B cell (primary cell): ENCODE measurements around the gene CTDSP2. TPM values are rescaled to one million over a fixed set of nuclear protein-coding genes. Genes with fewer than 3 reads are reported as not detected.

Source experiments
- ATAC-seq: fragments of 200-7000 bp; cut with Tn5 transposase; one replicate; pipeline ENCODE4 v1.10.0; 2021; ENCODE audit warnings: low read depth, mild to moderate bottlenecking, moderate number of reproducible peaks, moderate library complexity
- CTCF ChIA-PET: fragments of 350-600 bp; sonication (Branson Sonifier 250); formaldehyde crosslinking; loops from one replicate; lab custom pipeline; 2021; ENCODE audit warnings: antibody characterized with exemption, inconsistent platforms; lab: Charles Lee
- POLR2A ChIA-PET: fragments of 350-600 bp; sonication (Branson Sonifier 250); formaldehyde crosslinking; loops from one replicate; lab custom pipeline; 2021; ENCODE audit warnings: antibody characterized with exemption; lab: Charles Lee
- DNase-seq: peaks from one replicate; pipeline ENCODE4 v3.0.0; 2013
- H2AFZ ChIP-seq: 2 replicates; pipeline ENCODE4 v1.6.1; 2012; ENCODE audit warnings: mild to moderate bottlenecking, low read depth, low read length; ENCODE audit not compliant: insufficient read depth, poor library complexity, severe bottlenecking
- H3K27ac ChIP-seq, 2 donors: 1 replicate in 1 of 2; 2 replicates in 1 of 2; pipeline ENCODE4 v1.5.1; 2012 to 2013; ENCODE audit warnings: low read length in 2 of 2, mild to moderate bottlenecking in 2 of 2, moderate library complexity in 1 of 2
- H3K27me3 ChIP-seq, 4 experiments: fragments of 200-600 bp in 1 of 4; sonication (generic) in 1 of 4; replicated peaks in 1 of 4; 1 replicate in 2 of 4; 2 replicates in 2 of 4; pipeline versions ENCODE4 v1.6.1 to v1.7.0; 2013 to 2016; ENCODE audit warnings: low read length in 3 of 4, mild to moderate bottlenecking in 2 of 4, mixed read lengths in 1 of 4, moderate library complexity in 1 of 4; ENCODE audit not compliant: insufficient read depth in 4 of 4, control insufficient read depth in 3 of 4; ENCODE audit errors: control extremely low read depth in 1 of 4
- H3K36me3 ChIP-seq, 2 experiments: replicated peaks in 1 of 2; 1 replicate in 1 of 2; 2 replicates in 1 of 2; pipeline versions ENCODE4 v1.6.1 to v1.7.1; 2013; ENCODE audit warnings: low read length in 1 of 2; ENCODE audit not compliant: insufficient read depth in 2 of 2, control insufficient read depth in 1 of 2; ENCODE audit errors: control extremely low read depth in 1 of 2, extremely low read depth in 1 of 2
- H3K4me1 ChIP-seq, 2 donors: fragments of 200-600 bp in 1 of 2; sonication (generic) in 1 of 2; 1 replicate in 1 of 2; 2 replicates in 1 of 2; pipeline versions ENCODE4 v1.5.1 to v1.6.1; 2013 to 2017; ENCODE audit warnings: low read length in 2 of 2; ENCODE audit not compliant: control insufficient read depth in 2 of 2, insufficient read depth in 2 of 2
- H3K4me2 ChIP-seq: replicated peaks from 2 replicates; pipeline ENCODE3; 2012; ENCODE audit warnings: mild to moderate bottlenecking, low read depth, low read length; ENCODE audit not compliant: poor library complexity, severe bottlenecking
- H3K4me3 ChIP-seq, 5 experiments: fragments of 200-600 bp in 1 of 5; sonication (generic) in 1 of 5; 1 replicate in 3 of 5; 2 replicates in 2 of 5; pipeline versions ENCODE4 v1.5.1 to v1.7.0; 2011 to 2016; ENCODE audit warnings: low read length in 4 of 5, mild to moderate bottlenecking in 4 of 5, low read depth in 2 of 5, control low read depth in 1 of 5, moderate library complexity in 1 of 5; ENCODE audit not compliant: insufficient read depth in 1 of 5; ENCODE audit errors: control extremely low read depth in 1 of 5, extremely low read depth in 1 of 5
- H3K79me2 ChIP-seq: fragments of 200-600 bp; sonication (generic); one replicate; pipeline ENCODE4 v1.6.0; 2016; ENCODE audit warnings: low read length; ENCODE audit not compliant: control insufficient read depth, insufficient read depth
- H3K9ac ChIP-seq: fragments of 200-600 bp; sonication (generic); 2 replicates; pipeline ENCODE4 v1.6.1; 2017; ENCODE audit warnings: mild to moderate bottlenecking, low read length, moderate library complexity
- H3K9me3 ChIP-seq, 3 donors: one replicate each; pipeline versions ENCODE4 v1.6.1 to v1.7.1; 2013; ENCODE audit warnings: low read length in 2 of 3; ENCODE audit not compliant: control insufficient read depth in 2 of 3, insufficient read depth in 1 of 3; ENCODE audit errors: control extremely low read depth in 1 of 3
- H4K20me1 ChIP-seq: 2 replicates; pipeline ENCODE4 v1.6.0; 2012; ENCODE audit warnings: mild to moderate bottlenecking, low read length; ENCODE audit not compliant: insufficient read depth, control insufficient read depth, poor library complexity, severe bottlenecking
- H3K27ac Mint-ChIP-seq: one replicate; pipeline ENCODE4 v1.8.0; 2021; ENCODE audit warnings: mixed read lengths
- H3K27me3 Mint-ChIP-seq: one replicate; pipeline ENCODE4 v1.8.0; 2021; ENCODE audit warnings: mixed read lengths
- H3K4me1 Mint-ChIP-seq: one replicate; pipeline ENCODE4 v1.8.0; 2021; ENCODE audit warnings: mixed read lengths
- H3K4me3 Mint-ChIP-seq: one replicate; pipeline ENCODE4 v1.8.0; 2021; ENCODE audit warnings: mixed read lengths
- H3K9me3 Mint-ChIP-seq: one replicate; pipeline ENCODE4 v1.8.0; 2022; ENCODE audit warnings: mixed read lengths; ENCODE audit not compliant: insufficient read depth
- CTCF ChIP-seq: fragments of 200-600 bp; IDR thresholded peaks from one replicate; pipeline ENCODE4 v1.8.0; 2022; ENCODE audit warnings: antibody characterized with exemption, mild to moderate bottlenecking
- EZH2 ChIP-seq: IDR thresholded peaks from 2 replicates; pipeline ENCODE4 v1.6.1; 2012; ENCODE audit warnings: borderline replicate concordance, low read depth, mild to moderate bottlenecking, moderate library complexity, low read length; ENCODE audit not compliant: insufficient read depth, poor library complexity, severe bottlenecking
- WGBS: methylation state at CpG from one replicate; pipeline ENCODE4 v1.1.5; 2013; ENCODE audit warnings: missing lambda C conversion rate; ENCODE audit not compliant: insufficient coverage; 5-methylcytosine and 5-hydroxymethylcytosine counted together
- intact Hi-C: fragments of 100-400 bp; cut with micrococcal nuclease; formaldehyde crosslinking; loops from one replicate; pipeline ENCODE4 v1.10.0; 2022
- polyA plus RNA-seq: library from polyadenylated mRNA; depleted of rRNA; stranded (reverse); fragments of >200 nt; gene quantifications from 2 replicates; pipeline ENCODE4 v1.2.3, GENCODE V29; 2012
- total RNA-seq, 2 donors: library from RNA; stranded (reverse); fragments of 120-200 nt in 1 of 2; gene quantifications; 1 replicate in 1 of 2; 2 replicates in 1 of 2; pipeline versions ENCODE4 v1.2.3 to v1.2.4, GENCODE V29; 2013 to 2022

CTDSP2 gene
- total and polyA plus RNA-seq, 2 donors (not counting 1 experiment from before 2014, with no cell fraction given), result 99.1 to 209 TPM

GRCh38 chr12:57896115-57896433 is 49.5 kb upstream of the CTDSP2 start:
- DNase-seq (no peak), ATAC-seq (no peak)
- H3K27ac Mint-ChIP-seq, result peak overlapping the region; percentile 81
- Histone ChIP-seq H3K4me3 (peak overlapping the region in 4 of 5 experiments; percentile 30 to 66 (median 62)), H3K4me2 (peak overlapping the region; percentile 97), H3K79me2 (no peaks in the 10 kb centered on the region), H3K27me3 (no peaks in the 10 kb centered on the region), H3K36me3 (no peaks in the 10 kb centered on the region), H2AFZ (peak overlapping the region; percentile 90), H3K4me1 (peaks cover 57 to 68% of the 10 kb centered on the region in 2 donors), H3K27ac (peak overlapping the region in 1 of 2 donors; percentile 97), H3K9me3 (no peaks in the 10 kb centered on the region), H3K9ac (peak overlapping the region; percentile 77), H4K20me1 (no peaks in the 10 kb centered on the region)
- ChIA-PET POLR2A (interaction anchor here (0.6 to 1.0 kb wide), 2 partner anchors 63 to 1947 kb away, joined by 4 read pairs; no protein-coding TSS in a partner anchor), CTCF (interaction anchor here (0.6 to 7.2 kb wide), 18 partner anchors 9 to 140 kb away, joined by 3 to 54 read pairs (median 4); partner anchors contain the start of gene TSFM)
- H3K9me3 Mint-ChIP-seq, result no peaks in the 10 kb centered on the region
- 30% methylated on average over 6 of the region's 6 CpGs for WGBS
- intact Hi-C loops, result loop anchor here (5.0 kb wide), 1 partner anchor 46 kb away; the partner anchor contains the start of gene ATP23
- peak overlapping the region; percentile 88 for H3K4me3 Mint-ChIP-seq
- no peak for TF ChIP-seq EZH2
- TF ChIP-seq CTCF, result peak; percentile 20
- no peaks in the 10 kb centered on the region for H3K27me3 Mint-ChIP-seq
- H3K4me1 Mint-ChIP-seq, result peaks cover 69% of the 10 kb centered on the region

GRCh38 chr12:57895389-57896114 is 49.0 kb upstream of the CTDSP2 start:
- CTCF ChIA-PET, result interaction anchor here (0.6 to 7.2 kb wide), 20 partner anchors 10 to 139 kb away, joined by 3 to 54 read pairs (median 4); partner anchors contain the start of gene TSFM
- intact Hi-C loops, result loop anchor here (5.0 kb wide), 1 partner anchor 47 kb away; the partner anchor contains the start of gene ATP23
- Histone ChIP-seq H3K4me3 (peak overlapping the region in 2 of 5 experiments; percentile 58 to 66), H4K20me1 (no peaks in the 10 kb centered on the region), H3K9ac (no peak overlapping the region), H3K79me2 (no peaks in the 10 kb centered on the region), H3K4me1 (peaks cover 57 to 68% of the 10 kb centered on the region in 2 donors), H3K27me3 (no peaks in the 10 kb centered on the region), H3K36me3 (no peaks in the 10 kb centered on the region), H3K4me2 (peak overlapping the region; percentile 97), H2AFZ (peak overlapping the region; percentile 90), H3K9me3 (no peaks in the 10 kb centered on the region), H3K27ac (no peak overlapping the region)
- Mint-ChIP-seq H3K9me3 (no peaks in the 10 kb centered on the region), H3K4me3 (peak overlapping the region; percentile 88), H3K27ac (peak overlapping the region; percentile 81), H3K4me1 (peaks cover 69% of the 10 kb centered on the region), H3K27me3 (no peaks in the 10 kb centered on the region)
- TF ChIP-seq EZH2 (no peak), CTCF (no peak)
- no peak for DNase-seq
- 100% methylated on average over 3 of the region's 5 CpGs for WGBS
- POLR2A ChIA-PET, result interaction anchor here (0.6 to 1.6 kb wide), 4 partner anchors 44 to 1946 kb away, joined by 3 to 4 read pairs (median 4); no protein-coding TSS in a partner anchor
- no peak for ATAC-seq
